Mesenteric fat pad (tissue), 1 donor: ENCODE data around the gene S100A6. TPM values are rescaled to one million over a fixed set of nuclear protein-coding genes. Genes with fewer than 3 reads are reported as not detected.

Experiments used
- DNase-seq: peaks from one replicate; pipeline ENCODE4 v3.0.0-alpha.2; 2020; ENCODE audit warnings: low spot score
- total RNA-seq: library from RNA; stranded (reverse); fragmentation: NEBNext Ultra II Directional; extraction: Animal tissue kit (Norgen Biotek cat#: 25700); gene quantifications from one replicate; pipeline ENCODE4 v1.2.1, GENCODE V29; 2021
- donor health status: DM: yes; HTN: yes; CAD: no.

S100A6 gene
- total RNA-seq, 1 donor from 2014 or later: 1,184 TPM

GRCh38 chr1:153546796-153547559, 11.2 kb upstream of the S100A6 start:
- DNase-seq: no peak

GRCh38 chr1:153546371-153546770, 10.6 kb upstream of the S100A6 start:
- DNase-seq: no peak

- peak; percentile 96 for DNase-seq
Measured at GRCh38 chr1:153545067-153546055, 9.6 kb upstream of the S100A6 start, which contains the start of gene S100A4. TSS of gene S100A4 (minus strand) at chr1:153545806. CDS start at chr1:153544794, 1,012 bp downstream.

- DNase-seq: no peak
Measured at GRCh38 chr1:153544453-153545066, 8.8 kb upstream of the S100A6 start.

- no peak for DNase-seq
Measured at GRCh38 chr1:153543736-153544135, 7.9 kb upstream of the S100A6 start.

- no peak for DNase-seq
Measured at GRCh38 chr1:153542956-153543711, 7.3 kb upstream of the S100A6 start.

GRCh38 chr1:153541641-153542590, 6.1 kb upstream of the S100A6 start:
- DNase-seq: no peak

GRCh38 chr1:153540394-153541361, 4.9 kb upstream of the S100A6 start, which contains the start of gene S100A5:
TSS of gene S100A5 (minus strand) at chr1:153540934. CDS start at chr1:153540191, 743 bp downstream.
- no peak for DNase-seq

- DNase-seq: no peak
Measured at GRCh38 chr1:153539395-153540093, 3.8 kb upstream of the S100A6 start.

- no peak for DNase-seq
Measured at GRCh38 chr1:153538315-153538821, 2.6 kb upstream of the S100A6 start.

- DNase-seq: no peak
Measured at GRCh38 chr1:153537376-153537730, 1.6 kb upstream of the S100A6 start.

GRCh38 chr1:153536671-153537375, 1.0 kb upstream of the S100A6 start:
- DNase-seq: no peak

GRCh38 chr1:153536012-153536670, 350 bp upstream of the S100A6 start:
- DNase-seq: peak; percentile 96

- no peak for DNase-seq
Measured at GRCh38 chr1:153534925-153535241, 908 bp downstream of the S100A6 start.

- DNase-seq: no peak
Measured at GRCh38 chr1:153534226-153534924, 1.4 kb downstream of the S100A6 start.

GRCh38 chr1:153533689-153534201, 2.0 kb downstream of the S100A6 start:
- no peak for DNase-seq
